Left renal pelvis (tissue), 4 donors: ENCODE results near the gene PTGDR. TPM values are rescaled to one million over a fixed set of nuclear protein-coding genes. Genes with fewer than 3 reads are reported as not detected.
A peak's percentile ranks its signal among the peaks of the same experiment; 100 is the strongest.

ENCODE experiments used
- DNase-seq, 4 donors: peaks; one replicate each; pipeline ENCODE4 v3.0.0-alpha.2; 2013; ENCODE audit warnings: low read depth in 4 of 4, low spot score in 3 of 4
- polyA plus RNA-seq, 4 donors: library from polyadenylated mRNA; unstranded; fragments of 120-200 nt; gene quantifications; one replicate each; pipeline ENCODE4 v1.2.1, GENCODE V29; 2013; ENCODE audit not compliant: insufficient read length in 4 of 4

The PTGDR gene, protein sequence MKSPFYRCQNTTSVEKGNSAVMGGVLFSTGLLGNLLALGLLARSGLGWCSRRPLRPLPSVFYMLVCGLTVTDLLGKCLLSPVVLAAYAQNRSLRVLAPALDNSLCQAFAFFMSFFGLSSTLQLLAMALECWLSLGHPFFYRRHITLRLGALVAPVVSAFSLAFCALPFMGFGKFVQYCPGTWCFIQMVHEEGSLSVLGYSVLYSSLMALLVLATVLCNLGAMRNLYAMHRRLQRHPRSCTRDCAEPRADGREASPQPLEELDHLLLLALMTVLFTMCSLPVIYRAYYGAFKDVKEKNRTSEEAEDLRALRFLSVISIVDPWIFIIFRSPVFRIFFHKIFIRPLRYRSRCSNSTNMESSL
- polyA plus RNA-seq, result under 1 TPM; 0.46 to 0.65 (median 0.56) TPM

DNA sequence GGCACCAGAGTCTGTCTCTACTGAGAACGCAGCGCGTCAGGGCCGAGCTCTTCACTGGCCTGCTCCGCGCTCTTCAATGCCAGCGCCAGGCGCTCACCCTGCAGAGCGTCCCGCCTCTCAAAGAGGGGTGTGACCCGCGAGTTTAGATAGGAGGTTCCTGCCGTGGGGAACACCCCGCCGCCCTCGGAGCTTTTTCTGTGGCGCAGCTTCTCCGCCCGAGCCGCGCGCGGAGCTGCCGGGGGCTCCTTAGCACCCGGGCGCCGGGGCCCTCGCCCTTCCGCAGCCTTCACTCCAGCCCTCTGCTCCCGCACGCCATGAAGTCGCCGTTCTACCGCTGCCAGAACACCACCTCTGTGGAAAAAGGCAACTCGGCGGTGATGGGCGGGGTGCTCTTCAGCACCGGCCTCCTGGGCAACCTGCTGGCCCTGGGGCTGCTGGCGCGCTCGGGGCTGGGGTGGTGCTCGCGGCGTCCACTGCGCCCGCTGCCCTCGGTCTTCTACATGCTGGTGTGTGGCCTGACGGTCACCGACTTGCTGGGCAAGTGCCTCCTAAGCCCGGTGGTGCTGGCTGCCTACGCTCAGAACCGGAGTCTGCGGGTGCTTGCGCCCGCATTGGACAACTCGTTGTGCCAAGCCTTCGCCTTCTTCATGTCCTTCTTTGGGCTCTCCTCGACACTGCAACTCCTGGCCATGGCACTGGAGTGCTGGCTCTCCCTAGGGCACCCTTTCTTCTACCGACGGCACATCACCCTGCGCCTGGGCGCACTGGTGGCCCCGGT, at the start of gene PTGDR:
Gene PTGDR (plus strand): TSS at position 198 of the 778 bp plus-strand sequence. CDS start 117 bp downstream, at position 315.
- DNase-seq, result no peak

DNA sequence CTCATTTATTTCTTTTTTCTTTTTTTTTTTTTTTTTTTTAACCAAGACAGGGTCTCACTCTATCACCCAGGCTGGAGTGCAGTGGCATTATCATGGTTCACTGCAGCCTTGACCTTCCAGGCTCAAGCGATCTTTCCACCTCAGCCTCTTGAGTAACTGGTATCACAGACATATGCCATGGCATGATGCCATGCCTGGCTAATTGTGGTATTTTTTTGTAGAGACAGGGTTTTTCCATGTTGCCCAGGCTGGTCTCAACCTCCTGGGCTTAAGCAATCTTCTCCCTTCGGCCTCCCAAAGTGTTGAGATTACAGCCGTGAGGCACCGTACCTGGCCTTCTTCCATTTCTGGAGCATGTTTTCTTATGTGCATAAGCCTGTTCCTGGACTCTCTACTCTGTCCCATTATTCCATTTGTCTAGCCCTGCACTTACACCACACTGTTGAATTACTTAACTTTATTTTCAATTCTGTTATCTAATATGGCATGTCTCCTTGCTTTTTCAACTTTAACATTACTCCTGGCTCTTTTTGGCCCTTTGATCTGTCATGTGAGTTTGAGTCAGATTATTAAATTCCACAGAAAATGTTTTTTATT, 47.9 kb upstream of the PTGDR start:
- no peak for DNase-seq

DNA sequence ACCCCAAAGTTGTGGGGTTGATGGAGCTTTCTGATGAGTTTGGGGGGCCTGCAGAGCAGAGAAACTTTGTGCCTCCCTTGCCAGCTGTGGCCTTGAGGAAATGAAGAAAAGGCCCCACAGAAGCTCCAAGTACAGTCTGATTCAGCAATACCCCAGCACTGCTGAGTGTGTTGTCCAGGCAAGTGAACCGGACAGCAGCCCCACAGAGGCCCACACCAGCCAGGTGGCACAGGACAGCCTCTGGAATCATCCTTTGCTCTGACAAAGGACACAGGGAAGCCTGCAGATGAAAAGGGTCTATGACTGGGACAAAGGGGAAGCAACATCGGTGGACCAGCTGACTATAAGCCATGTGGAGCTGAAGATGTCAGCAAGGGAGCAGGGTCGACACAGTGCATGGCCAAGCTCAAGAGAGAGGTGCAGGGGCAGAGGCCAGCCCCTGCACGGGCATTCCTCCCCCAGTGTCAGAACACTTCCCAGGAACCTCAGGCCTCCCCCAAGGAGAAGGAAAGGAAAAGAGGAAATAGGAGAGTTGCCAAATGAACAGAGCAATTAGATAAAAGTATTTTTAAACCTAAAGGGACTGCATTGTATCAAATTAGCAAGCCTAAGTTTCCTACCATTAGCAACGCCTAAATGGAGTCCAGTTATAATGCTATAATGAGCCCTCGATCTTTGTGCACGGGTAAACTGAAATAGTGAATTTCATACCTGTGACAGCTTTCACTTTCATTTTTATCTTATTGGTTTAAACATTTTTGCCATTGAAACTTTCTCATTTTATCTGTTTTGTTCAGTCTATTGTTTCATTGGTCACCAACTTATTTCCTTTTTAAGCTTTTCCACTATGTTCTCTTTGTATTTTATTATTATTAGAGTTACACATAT, 46.3 kb upstream of the PTGDR start:
- DNase-seq, result no peak

DNA sequence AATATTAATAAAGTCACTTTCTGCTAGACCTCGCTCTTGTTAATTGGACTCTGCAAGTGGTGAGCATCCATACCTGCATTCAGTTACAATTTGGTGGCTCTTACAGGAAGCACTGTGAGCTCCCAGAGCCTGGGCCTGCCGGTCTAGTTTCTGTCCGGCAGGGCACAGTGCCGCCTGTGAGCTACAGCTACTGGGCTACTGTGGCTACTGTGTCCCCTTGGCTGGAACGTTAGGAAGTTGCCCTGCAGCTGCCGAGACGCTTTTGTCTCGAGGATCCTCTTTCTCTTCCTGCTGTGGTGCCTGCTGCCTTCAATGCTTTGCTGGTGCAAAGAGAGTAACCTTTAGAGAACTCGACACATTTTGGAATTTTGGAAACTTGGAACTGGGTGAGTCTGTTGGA, 44.6 kb upstream of the PTGDR start:
- DNase-seq, result no peak

DNA sequence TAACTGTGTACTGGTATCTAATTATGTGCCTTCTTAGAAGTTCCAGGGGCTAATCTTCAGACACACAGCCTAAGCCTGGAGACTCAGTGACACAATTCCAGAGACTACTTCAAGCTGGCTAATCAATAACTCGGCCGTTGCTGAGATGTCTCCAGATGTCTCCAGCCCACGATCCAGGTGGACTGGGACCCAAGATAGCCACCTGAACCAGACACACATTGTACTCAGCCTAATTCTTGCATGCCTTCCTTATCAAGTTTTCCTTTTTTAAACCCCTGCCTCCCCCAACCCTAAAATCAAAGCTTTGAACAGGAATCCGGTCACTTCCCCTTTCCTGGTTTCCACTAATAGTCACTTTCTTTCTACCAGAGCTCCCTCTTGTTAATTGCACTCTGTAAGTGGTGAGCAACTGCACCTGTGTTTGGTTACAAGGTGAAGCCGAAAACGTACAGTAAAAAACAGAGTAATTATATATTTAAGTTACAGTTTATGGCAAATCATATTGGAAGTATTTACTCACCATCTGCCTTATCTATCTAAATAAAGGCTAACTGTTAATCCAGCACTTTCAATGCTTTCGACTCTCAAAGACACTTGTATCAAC, 39.8 kb upstream of the PTGDR start:
- no peak for DNase-seq

DNA sequence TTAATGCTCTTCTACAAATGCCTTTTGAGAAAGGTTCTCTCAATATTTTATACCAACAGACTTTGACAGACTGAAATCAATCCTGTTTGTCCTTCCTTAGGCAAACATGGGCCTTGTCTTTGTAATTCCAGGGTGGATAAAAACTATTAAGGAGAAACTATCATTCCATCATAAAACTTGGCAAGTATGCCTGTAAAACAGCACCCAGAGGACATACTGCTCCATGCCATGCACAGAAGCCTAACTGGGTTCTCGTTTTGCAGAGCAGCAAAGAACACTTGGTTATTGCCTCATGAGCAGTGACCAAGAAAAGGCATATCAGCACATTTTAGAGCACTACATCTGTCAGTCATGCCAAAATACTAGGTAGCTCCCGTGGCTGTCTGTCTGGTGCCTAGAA, 33.8 kb upstream of the PTGDR start:
- DNase-seq, result no peak

DNA sequence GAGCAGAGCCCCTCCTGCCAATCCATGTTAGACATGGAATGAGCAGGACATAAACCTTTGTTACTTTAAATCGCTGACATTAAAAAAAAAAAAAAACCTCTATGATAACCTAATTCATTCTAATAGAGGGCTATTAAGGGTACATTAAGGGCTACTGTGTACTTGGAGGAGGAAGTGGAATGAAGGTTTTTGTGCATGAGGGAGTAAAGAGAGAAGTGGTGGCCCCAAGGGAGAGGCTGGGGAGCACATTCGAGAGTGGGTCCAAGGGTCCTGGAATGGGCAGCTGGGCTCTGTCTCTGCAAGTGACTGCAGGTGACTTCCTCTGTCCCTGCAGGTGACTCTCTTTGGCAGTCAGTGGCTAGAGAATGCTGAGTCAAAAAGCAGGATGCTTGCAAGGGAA, 32.1 kb upstream of the PTGDR start:
- no peak for DNase-seq

DNA sequence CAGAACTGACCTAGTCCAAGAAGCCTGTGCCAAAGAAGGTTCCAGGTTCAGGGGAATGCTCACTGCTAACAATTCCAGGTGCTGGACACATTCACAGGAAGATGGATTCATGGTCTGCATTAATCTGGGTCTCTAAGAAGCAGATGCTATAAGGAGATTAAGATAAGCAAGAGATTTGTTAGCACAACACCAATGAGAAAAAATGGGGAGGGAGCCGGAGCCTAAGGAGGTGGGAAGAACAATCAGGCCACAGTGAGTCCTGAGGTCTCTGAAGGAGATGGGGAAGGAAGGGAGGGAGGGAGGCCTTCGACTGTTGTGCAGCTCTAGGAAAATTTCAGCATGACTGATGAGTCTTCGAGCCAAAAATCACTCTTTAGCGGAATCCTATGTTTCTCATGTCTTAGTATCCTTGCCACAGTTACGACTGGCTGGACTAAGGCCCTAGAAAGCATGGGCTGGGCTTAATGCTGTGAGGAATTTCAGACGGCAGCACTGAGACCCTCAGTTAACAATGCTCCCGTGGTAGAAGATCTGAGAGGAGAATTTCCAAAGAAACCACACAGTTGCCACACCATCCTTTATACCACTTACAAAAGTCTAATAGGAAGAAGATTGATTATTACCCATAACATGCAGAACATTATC, 31.5 kb upstream of the PTGDR start:
- no peak for DNase-seq

DNA sequence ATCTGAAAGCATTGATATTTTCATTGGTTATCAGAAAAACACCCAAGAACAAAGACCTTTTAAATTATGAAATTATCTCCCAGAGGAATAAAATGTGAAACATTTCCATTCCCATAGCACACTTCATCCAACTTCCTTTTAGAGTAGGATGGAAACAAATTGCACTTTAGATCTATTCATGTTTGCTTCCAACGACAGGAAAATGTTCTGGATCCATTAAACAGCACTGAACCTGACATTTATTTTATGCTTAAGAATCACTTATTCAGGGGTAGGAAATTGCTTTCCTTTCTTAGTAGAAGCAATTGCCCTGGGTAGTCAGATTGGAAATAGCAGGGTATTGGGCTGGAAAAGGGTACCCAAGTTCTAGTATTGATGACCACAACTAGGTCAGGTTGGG, 28.8 kb upstream of the PTGDR start:
- no peak for DNase-seq

DNA sequence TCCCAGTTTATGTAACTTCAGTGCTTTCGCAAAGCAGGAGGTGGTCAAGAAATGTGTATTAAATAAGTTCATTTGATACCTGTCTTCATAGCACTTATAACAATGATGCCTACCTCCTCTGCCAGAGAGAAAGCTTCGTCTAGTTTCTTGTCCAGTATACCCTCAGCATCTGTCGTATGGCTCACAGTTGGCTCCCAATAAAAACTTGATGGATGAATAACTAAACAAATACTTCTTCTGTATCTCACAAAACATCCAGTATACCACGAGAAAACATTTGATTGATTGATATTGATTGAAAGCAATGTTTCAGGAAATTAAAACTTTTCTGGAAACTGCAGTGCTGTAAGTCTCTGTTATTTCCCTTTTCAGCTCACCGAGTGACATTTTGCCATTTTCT, 26.9 kb upstream of the PTGDR start:
- DNase-seq, result no peak

DNA sequence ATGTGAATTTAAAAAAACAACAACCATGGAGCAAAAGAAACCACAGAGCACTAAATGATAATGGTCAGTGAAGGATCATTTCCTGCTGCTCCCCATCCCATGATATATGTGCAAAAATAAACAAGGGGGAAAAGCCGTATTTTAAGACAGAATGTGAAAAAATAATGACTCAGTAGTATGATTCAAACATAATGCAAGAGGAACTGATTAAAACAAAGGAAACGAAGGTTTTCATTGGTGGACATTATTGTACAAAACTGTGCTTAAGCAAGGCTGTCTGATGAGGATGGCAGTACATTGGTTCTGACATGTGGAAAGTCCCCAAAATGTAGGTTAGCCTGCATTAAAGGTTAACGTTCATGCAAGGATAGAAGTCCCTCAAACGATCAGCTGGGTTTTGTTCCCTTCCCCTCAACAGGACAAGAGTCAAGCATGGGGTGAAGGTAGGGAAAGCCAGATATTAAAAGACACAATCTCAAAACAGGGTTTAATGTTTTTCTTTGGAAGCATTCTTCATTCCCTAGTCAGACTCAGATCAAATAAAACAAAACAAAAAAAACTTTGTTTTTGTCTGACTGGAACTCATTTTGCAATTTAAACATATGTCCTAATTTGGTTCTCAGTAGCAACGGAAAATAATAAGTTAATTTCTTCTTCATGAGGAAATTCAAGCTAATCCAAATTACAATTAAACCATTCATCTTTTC, 26.3 kb upstream of the PTGDR start:
- DNase-seq, result no peak

DNA sequence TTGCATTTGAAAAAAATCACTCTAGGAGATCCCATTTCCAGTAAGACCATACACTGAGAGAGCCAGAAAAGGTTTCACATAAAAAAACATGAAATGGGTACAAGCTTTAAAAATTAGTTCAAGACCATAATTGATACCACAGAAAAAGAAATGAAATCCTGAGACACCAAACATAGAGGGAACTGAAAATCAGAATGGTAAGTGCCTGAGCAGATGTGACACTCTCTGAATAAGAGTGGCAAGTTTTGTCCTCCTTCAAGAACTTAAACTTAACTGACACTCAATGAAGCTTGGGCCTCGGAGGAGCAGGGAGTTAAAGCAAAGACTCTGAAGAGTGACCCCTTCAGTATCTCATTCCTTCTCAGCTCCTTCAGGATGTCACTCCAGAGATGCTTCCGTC, 23.2 kb upstream of the PTGDR start:
- DNase-seq, result no peak

DNA sequence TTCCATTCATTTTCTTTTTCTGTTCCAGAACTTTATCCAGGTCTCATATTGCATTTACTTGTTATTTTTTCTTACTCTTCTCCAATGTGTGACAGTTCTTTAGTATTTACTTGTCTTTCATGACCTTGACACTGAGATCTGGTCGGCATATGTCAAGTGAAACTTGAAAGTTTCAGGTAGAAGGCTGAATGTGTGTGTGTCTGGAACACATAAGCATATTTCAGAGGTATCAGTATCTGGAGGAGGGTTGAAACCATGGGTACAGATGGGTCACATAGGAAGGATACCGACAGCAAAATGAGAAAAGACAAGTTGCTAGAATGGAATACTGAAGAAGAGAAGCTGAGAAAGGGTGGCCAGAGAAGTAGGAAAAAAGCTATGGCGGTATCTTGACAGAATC, 22.5 kb upstream of the PTGDR start:
- DNase-seq, result no peak

DNA sequence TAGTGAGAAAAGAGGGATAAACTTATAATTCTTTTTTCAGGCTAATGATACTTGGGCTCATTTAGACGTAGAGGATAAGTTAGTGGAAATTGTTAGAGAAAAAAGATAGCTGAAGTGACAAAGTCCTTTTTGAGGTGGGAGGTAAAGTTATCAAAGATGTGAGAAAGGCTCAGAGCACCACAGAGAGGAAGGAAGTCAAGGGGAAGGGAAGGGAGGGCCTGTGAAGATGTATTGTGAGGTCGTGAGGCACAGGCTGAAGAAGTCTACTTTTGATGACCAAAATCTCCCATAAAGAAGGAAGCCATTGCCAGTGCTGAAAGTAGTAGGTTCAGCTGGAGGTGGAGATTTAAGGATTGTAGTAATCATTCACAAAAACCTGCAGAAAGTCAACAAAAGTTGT, 19.4 kb upstream of the PTGDR start:
- DNase-seq, result no peak

DNA sequence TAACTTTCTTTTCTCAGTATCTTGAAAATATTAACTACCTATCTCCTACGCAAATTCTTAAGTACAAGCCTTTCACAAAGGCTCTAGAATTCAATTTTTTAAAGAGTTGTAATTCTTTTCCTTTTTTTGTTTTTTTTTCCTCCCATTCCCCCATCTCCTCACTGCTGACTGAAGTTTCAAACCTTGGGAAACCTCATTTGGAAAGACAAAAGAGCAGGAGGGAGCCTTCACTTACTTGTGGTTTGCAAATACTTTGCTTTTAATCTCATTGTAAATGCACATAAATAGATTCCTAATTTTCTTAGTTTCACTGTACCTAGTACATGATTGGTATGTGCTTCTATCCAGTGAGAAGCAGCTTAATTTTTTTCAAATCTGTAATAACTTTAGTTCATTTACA, 15.8 kb upstream of the PTGDR start:
- no peak for DNase-seq

DNA sequence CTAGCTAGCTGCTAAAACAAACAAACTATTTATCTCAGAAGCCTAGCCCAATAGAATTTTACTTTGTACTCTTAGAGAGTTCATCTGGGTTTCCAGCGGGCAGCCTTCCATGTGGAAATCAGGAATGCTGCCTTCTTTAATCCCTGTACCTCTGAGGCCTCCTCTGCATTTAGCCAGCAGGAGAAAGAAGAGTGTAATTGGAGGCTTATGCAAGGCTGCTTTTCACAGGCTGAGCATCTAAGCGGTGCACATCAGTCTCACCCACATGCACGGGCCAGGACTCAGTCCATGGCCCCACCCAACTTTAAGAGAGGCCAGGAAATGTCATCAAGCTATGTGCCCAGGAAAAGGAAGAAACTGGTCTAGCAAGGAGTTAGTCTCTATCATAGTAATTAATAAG, 14.0 kb upstream of the PTGDR start:
- DNase-seq, result no peak

DNA sequence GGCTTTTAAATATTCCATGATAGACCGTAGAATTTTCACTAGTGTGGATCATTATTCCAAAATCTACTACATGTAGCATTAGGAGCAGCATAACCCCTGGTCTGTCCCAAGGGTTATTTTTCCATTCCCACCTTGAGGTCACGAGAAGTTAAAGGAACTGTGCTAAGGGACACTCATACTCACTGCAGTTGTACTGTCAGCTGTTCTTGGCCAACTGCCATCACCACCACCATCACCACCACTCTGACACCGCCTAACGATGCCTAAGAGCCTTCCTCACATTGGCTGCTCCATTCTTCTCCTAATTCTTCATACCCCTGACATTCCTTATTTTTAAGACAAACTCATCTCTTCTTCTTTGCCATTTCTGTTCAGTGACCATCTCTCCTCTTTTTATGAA, 13.4 kb upstream of the PTGDR start:
- DNase-seq, result no peak

DNA sequence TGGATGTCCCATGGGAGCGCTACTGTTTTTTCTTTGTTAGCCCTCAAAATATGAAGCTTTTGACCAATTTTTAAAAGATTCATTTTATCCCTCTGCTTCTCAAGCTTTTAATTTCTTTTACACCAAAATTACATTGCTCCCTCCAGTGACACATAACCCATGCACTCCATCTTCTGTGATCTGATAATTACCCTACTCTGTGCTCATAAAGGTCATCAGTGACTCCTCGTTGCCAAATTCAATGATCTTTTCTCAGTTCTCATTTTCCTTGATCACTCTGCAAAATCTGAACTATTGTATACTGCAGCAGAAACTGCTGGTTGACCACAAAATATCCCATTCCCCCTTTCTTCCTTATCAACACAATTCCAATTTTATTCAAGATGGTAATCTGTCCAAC, 8.7 kb upstream of the PTGDR start:
- no peak for DNase-seq

DNA sequence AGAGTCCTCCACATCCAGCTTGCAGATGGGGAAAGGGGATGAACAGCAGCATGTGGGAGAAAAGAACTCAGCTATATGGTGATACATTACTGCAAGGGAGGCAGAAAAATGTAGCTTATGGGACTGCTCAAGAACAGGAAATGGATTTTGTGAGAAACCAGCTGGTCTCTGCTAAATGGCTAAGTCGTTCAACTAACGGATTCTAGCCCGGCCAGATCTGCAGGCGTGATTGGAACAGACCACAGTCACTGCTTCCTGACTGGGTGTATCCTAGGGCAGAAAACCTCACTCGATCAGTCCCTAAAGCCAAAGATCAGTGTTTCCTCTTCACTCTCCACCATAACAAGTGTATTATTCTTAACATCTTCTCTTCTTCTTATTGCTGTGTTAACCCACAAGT, 8.1 kb upstream of the PTGDR start:
- peak in 1 of 4 donors; percentile 20 for DNase-seq
